HepG2 (cell line): Measurements from ENCODE around the gene NRGN. TPM values are rescaled to one million over a fixed set of nuclear protein-coding genes. Genes with fewer than 3 reads are reported as not detected.

Source experiments
- ATAC-seq: fragments of 200-7000 bp; cut with Tn5 transposase; 3 replicates; pipeline ENCODE4 v1.9.1; 2020; ENCODE audit warnings: mild to moderate bottlenecking, moderate library complexity
- BruUV-seq: library from RNA; stranded (reverse); fragments of 400-500 nt; replicated peaks from 2 replicates; lab custom pipeline; 2021; lab: Mats Ljungman, UMichigan
- CTCF ChIA-PET: fragments of 300-600 bp; formaldehyde crosslinking; extraction: SDS; loops from one replicate; lab custom pipeline; 2021; ENCODE audit warnings: low total read pairs, inconsistent platforms, low intra/inter-chr PET ratio; lab: Yijun Ruan, JAX
- POLR2A ChIA-PET: fragments of 350-600 bp; sonication (Branson Sonifier 250); formaldehyde crosslinking; loops from one replicate; lab custom pipeline; 2020; ENCODE audit warnings: antibody characterized with exemption, inconsistent platforms; lab: Yijun Ruan, JAX
- DNase-seq: peaks from one replicate; pipeline ENCODE4 v3.0.0-alpha.2; 2015; ENCODE audit warnings: low spot score
- FAIRE-seq: peaks from 3 replicates; lab custom pipeline; 2011; peaks lifted over from hg19 to GRCh38; lab: Jason Lieb, UNC
- H2AFZ ChIP-seq: one replicate; pipeline ENCODE4 v1.6.1; 2011; ENCODE audit warnings: low read length, inconsistent platforms
- H3K27ac ChIP-seq: fragments of 300-600 bp; 3 replicates; pipeline ENCODE4 v1.8.0; 2011; ENCODE audit warnings: mixed run types, mild to moderate bottlenecking, mixed read lengths, low read length, inconsistent platforms; ENCODE audit not compliant: insufficient read depth; ENCODE audit errors: extremely low read length
- H3K27me3 ChIP-seq, 2 experiments: fragments of 200-600 bp in 1 of 2; 2 replicates in 1 of 2; 3 replicates in 1 of 2; pipeline versions ENCODE4 v1.6.0 to v1.8.0; 2011; ENCODE audit warnings: low read length in 2 of 2, mild to moderate bottlenecking in 2 of 2, moderate library complexity in 2 of 2, inconsistent platforms in 1 of 2; ENCODE audit not compliant: insufficient read depth in 2 of 2, control insufficient read depth in 1 of 2
- H3K36me3 ChIP-seq, 2 experiments: fragments of 200-600 bp in 1 of 2; replicated peaks in 1 of 2; 2 replicates in 1 of 2; 3 replicates in 1 of 2; pipeline versions ENCODE4 v1.5.1 to v1.8.0; 2011; ENCODE audit warnings: low read length in 2 of 2, inconsistent platforms in 1 of 2; ENCODE audit not compliant: insufficient read depth in 2 of 2, control insufficient read depth in 1 of 2
- H3K4me1 ChIP-seq: 2 replicates; pipeline ENCODE4 v1.5.1; 2012; ENCODE audit warnings: low read length, inconsistent platforms; ENCODE audit not compliant: insufficient read depth
- H3K4me2 ChIP-seq: 2 replicates; pipeline ENCODE4 v1.6.0; 2011; ENCODE audit warnings: low read depth, low read length, inconsistent platforms
- H3K4me3 ChIP-seq, 3 experiments: fragments of 200-600 bp in 1 of 3; sonication (generic), shearing (Covaris generic) in 1 of 3; replicated peaks in 1 of 3; 2 replicates each; pipeline ENCODE4 v1.5.1; 2011 to 2016; ENCODE audit warnings: low read length in 3 of 3, inconsistent platforms in 2 of 3, low read depth in 2 of 3, mild to moderate bottlenecking in 2 of 3, control low read depth in 1 of 3, mixed read lengths in 1 of 3; ENCODE audit not compliant: insufficient read depth in 1 of 3
- H3K79me2 ChIP-seq: one replicate; pipeline ENCODE4 v1.6.1; 2011; ENCODE audit warnings: low read length, inconsistent platforms; ENCODE audit not compliant: insufficient read depth
- H3K9ac ChIP-seq: 2 replicates; pipeline ENCODE4 v1.6.0; 2011; ENCODE audit warnings: mild to moderate bottlenecking, low read depth, low read length, inconsistent platforms; ENCODE audit not compliant: insufficient read depth
- H3K9me3 ChIP-seq: 2 replicates; pipeline ENCODE4 v1.5.1; 2012; ENCODE audit warnings: mild to moderate bottlenecking, low read length
- H4K20me1 ChIP-seq: 2 replicates; pipeline ENCODE4 v1.6.0; 2011; ENCODE audit warnings: inconsistent platforms, mild to moderate bottlenecking, low read length, moderate library complexity; ENCODE audit not compliant: insufficient read depth
- AKAP8 ChIP-seq: sonication (generic); formaldehyde crosslinking; IDR thresholded peaks from 2 replicates; pipeline ENCODE4 v1.5.1; 2020; ENCODE audit warnings: mild to moderate bottlenecking, missing genetic modification reagents
- IKZF4 ChIP-seq: sonication (generic); formaldehyde crosslinking; IDR thresholded peaks from 2 replicates; pipeline ENCODE4 v1.5.1; 2020; ENCODE audit warnings: borderline replicate concordance, mild to moderate bottlenecking, low read depth, missing genetic modification reagents; ENCODE audit errors: not compliant biosample characterization
- JUN ChIP-seq: sonication (generic); formaldehyde crosslinking; IDR thresholded peaks from 2 replicates; pipeline ENCODE4 v1.4.0; 2020; ENCODE audit warnings: mild to moderate bottlenecking, missing genetic modification reagents
- NPAS2 ChIP-seq: sonication (generic); formaldehyde crosslinking; IDR thresholded peaks from 2 replicates; pipeline ENCODE4 v1.8.0; 2022; ENCODE audit warnings: mild to moderate bottlenecking, missing genetic modification reagents, borderline replicate concordance
- STAG1 ChIP-seq: sonication (generic); formaldehyde crosslinking; IDR thresholded peaks from 2 replicates; pipeline ENCODE4 v1.4.0; 2020; ENCODE audit warnings: missing genetic modification reagents
- ZBTB4 ChIP-seq: sonication (generic); formaldehyde crosslinking; IDR thresholded peaks from 2 replicates; pipeline ENCODE4 v1.4.0; 2020; ENCODE audit warnings: missing genetic modification reagents, mild to moderate bottlenecking, borderline replicate concordance
- ZNF34 ChIP-seq: sonication (generic); formaldehyde crosslinking; IDR thresholded peaks from 2 replicates; pipeline ENCODE4 v1.4.0; 2020; ENCODE audit warnings: mild to moderate bottlenecking, missing genetic modification reagents, borderline replicate concordance
- ZNF552 ChIP-seq: sonication (generic); formaldehyde crosslinking; IDR thresholded peaks from 2 replicates; pipeline ENCODE4 v1.9.0; 2022; ENCODE audit warnings: missing genetic modification reagents, mild to moderate bottlenecking, borderline replicate concordance
- WGBS: methylation state at CpG from one replicate; pipeline ENCODE4 v1.1.6; 2017; ENCODE audit warnings: low lambda C conversion rate; 5-methylcytosine and 5-hydroxymethylcytosine counted together
- in situ Hi-C: cut with HindIII; loops from 2 replicates; pipeline ENCODE4 v1.10.0; 2017; ENCODE audit warnings: low pct_unique_long_range_greater_than_20kb; ENCODE audit not compliant: extremely low pct_ligation_motif_present
- intact Hi-C: fragments of 100-400 bp; cut with micrococcal nuclease; formaldehyde crosslinking; loops from one replicate; pipeline ENCODE4 v1.10.0; 2022; ENCODE audit not compliant: unreplicated experiment
- polyA plus RNA-seq, 8 experiments: library from polyadenylated mRNA; depleted of rRNA in 3 of 8; stranded (reverse) in 7 of 8; unstranded in 1 of 8; fragments of >200 nt; fragmentation: Illumina TruSeq in 4 of 8; extraction: Trizol in 4 of 8; gene quantifications; 2 replicates each; pipeline versions ENCODE4 v1.2.1 to v1.2.3, GENCODE V29; 2011 to 2016; ENCODE audit warnings: low read depth in 4 of 8, missing spikeins in 1 of 8, mixed read lengths in 1 of 8; ENCODE audit not compliant: insufficient read depth in 1 of 8
- total RNA-seq, 5 experiments: library from RNA; depleted of rRNA; stranded (reverse); fragments of >200 nt; fragmentation: Illumina TruSeq; extraction: Trizol; gene quantifications; 2 replicates each; pipeline ENCODE4 v1.2.3, GENCODE V29; 2016; ENCODE audit warnings: low read depth in 1 of 5

NRGN gene
- total and polyA plus RNA-seq, 2 of the 13 experiments (the other 11 are each of a cell fraction or from before 2014, with no cell fraction given) = 0.22 TPM; not detected in 1

DNA sequence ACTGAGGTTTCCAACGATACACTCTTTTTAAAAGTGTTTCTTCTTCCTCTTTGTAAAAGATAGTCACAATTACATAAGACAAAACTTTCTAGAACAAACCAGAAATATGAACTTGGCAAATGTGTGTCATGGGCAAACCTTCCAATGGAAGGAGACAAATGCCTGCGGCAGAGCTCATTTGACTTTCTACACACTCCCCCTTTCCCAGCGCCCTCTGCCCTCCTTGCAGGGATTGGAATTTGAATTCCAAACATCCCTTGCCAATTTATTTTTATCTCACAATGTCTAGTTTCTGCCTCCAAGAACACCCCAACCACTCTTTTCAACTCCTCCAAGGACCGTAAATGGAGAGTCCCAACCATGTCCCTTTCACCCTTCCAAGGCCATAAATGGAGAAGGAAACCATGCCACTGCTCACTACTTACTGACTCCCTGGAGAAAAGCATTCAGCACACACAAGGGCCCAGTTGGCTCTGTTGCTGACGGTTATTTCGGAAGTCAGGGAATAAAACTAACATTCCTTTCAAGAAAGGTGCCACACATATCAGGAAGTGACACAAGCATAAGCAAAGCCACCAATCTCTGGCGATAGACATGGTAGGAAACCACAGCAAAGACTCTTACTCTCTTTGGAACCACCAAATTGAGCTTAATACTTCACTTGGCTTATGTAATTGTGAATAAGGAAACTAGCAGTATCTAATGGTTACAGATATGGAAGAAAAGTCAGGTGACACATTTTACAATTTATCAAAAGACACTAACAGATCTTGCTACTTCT lies 37.3 kb downstream of the NRGN start (continued):
- no peak for TF ChIP-seq ZBTB4 (CRISPR knock-in tag)
- TF ChIP-seq IKZF4 = no peak
- TF ChIP-seq JUN (CRISPR knock-in tag) = no peak

DNA sequence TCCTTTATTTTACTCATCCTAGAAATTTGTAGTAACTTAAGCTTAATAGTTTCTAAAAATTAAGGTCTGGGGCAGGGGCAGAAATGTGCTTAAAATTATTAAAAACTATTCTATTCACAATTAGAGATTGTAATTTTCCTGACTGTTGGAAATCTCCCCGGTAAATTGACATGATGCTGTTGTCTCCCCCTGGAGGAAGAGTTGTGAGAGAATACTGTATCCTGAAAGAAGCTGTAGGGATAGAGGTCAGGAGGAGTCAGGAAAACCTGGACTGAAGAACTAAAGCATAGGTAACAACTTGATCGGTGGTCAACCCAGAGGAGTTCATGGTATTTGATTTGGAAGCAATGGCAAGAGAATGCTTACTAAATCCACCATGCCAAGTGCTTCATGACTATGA lies 38.5 kb downstream of the NRGN start:
- ChIA-PET POLR2A (interaction anchor here (1.4 kb wide), 1 partner anchor 32 kb away, joined by 4 read pairs; no protein-coding TSS in a partner anchor), CTCF (interaction anchor here (1.3 to 2.2 kb wide), 2 partner anchors 15 to 109 kb away, joined by 4 to 12 read pairs; partner anchors contain the start of gene ESAM)
- ATAC-seq (no peak), FAIRE-seq (no peak), DNase-seq (no peak)
- Histone ChIP-seq H3K4me2 (no peak overlapping the region), H3K27ac (no peak overlapping the region), H3K4me1 (no peaks in the 10 kb centered on the region), H3K79me2 (no peaks in the 10 kb centered on the region), H3K9ac (no peak overlapping the region), H3K9me3 (no peaks in the 10 kb centered on the region), H4K20me1 (no peaks in the 10 kb centered on the region), H3K4me3 (no peak overlapping the region), H3K36me3 (peaks cover 0 to 4% of the 10 kb centered on the region in 2 experiments; a peak in 1 of 5 replicates), H3K27me3 (no peaks in the 10 kb centered on the region), H2AFZ (no peak overlapping the region)
- in situ Hi-C loops (no loop called here), intact Hi-C loops (loop anchor here (2.0 kb wide), 1 partner anchor 15 kb away; the partner anchor contains the start of gene ESAM)
- no TSS peak for BruUV-seq
- WGBS = 75% methylated on average over 2 of the region's 2 CpGs
- TF ChIP-seq NPAS2 (CRISPR knock-in tag) (no peak), AKAP8 (no peak), ZNF552 (CRISPR knock-in tag) (no peak), ZNF34 (CRISPR knock-in tag) (no peak), STAG1 (CRISPR knock-in tag) (peak; percentile 17)
